Keratinocyte (primary cell): Measurements from ENCODE around the gene RIMS1. TPM values are rescaled to one million over a fixed set of nuclear protein-coding genes. Genes with fewer than 3 reads are reported as not detected.

Experiments
- DNase-seq: peaks from one replicate; pipeline ENCODE4 v3.0.0-alpha.2; 2011; ENCODE audit warnings: low read depth, missing footprints, low spot score
- FAIRE-seq: peaks from 2 replicates; lab custom pipeline; 2011; peaks lifted over from hg19 to GRCh38; lab: Jason Lieb, UNC
- H2AFZ ChIP-seq: 2 replicates; pipeline ENCODE4 v1.6.0; 2012; ENCODE audit warnings: low read length, control low read depth, inconsistent platforms; ENCODE audit not compliant: control insufficient read depth
- H3K27ac ChIP-seq: 2 replicates; pipeline ENCODE4 v1.5.1; 2011; ENCODE audit warnings: low read length; ENCODE audit not compliant: control insufficient read depth, insufficient read depth
- H3K27me3 ChIP-seq: 3 replicates; pipeline ENCODE4 v1.6.0; 2011; ENCODE audit warnings: low read length; ENCODE audit not compliant: control insufficient read depth, insufficient read depth; ENCODE audit errors: extremely low read depth
- H3K36me3 ChIP-seq, 2 experiments: 2 replicates in 1 of 2; 3 replicates in 1 of 2; pipeline ENCODE4 v1.5.1; 2011; ENCODE audit warnings: low read length in 2 of 2, mild to moderate bottlenecking in 1 of 2; ENCODE audit not compliant: control insufficient read depth in 2 of 2, insufficient read depth in 2 of 2; ENCODE audit errors: extremely low read depth in 1 of 2
- H3K4me1 ChIP-seq: 3 replicates; pipeline ENCODE4 v1.5.1; 2011; ENCODE audit warnings: low read length; ENCODE audit not compliant: control insufficient read depth, insufficient read depth; ENCODE audit errors: extremely low read depth
- H3K4me2 ChIP-seq: 3 replicates; pipeline ENCODE4 v1.6.0; 2011; ENCODE audit warnings: low read depth, low read length; ENCODE audit not compliant: control insufficient read depth, insufficient read depth; ENCODE audit errors: extremely low read depth
- H3K4me3 ChIP-seq, 3 experiments: fragments of 200-600 bp in 1 of 3; sonication (generic) in 1 of 3; 2 replicates in 2 of 3; 3 replicates in 1 of 3; pipeline ENCODE4 v1.5.1; 2011 to 2016; ENCODE audit warnings: low read length in 3 of 3, mild to moderate bottlenecking in 3 of 3, control low read depth in 2 of 3, inconsistent platforms in 1 of 3, low read depth in 1 of 3, mixed read lengths in 1 of 3, mixed run types in 1 of 3, moderate library complexity in 1 of 3; ENCODE audit not compliant: control insufficient read depth in 2 of 3, insufficient read depth in 2 of 3; ENCODE audit errors: extremely low read depth in 1 of 3
- H3K79me2 ChIP-seq: 2 replicates; pipeline ENCODE4 v1.6.0; 2012; ENCODE audit warnings: low read length; ENCODE audit not compliant: control insufficient read depth, insufficient read depth
- H3K9ac ChIP-seq: 3 replicates; pipeline ENCODE4 v1.6.0; 2011; ENCODE audit warnings: low read length; ENCODE audit not compliant: control insufficient read depth, insufficient read depth; ENCODE audit errors: extremely low read depth
- H3K9me1 ChIP-seq: 3 replicates; pipeline ENCODE4 v1.6.0; 2011; ENCODE audit warnings: low read length; ENCODE audit not compliant: control insufficient read depth, insufficient read depth; ENCODE audit errors: extremely low read depth
- H3K9me3 ChIP-seq: 2 replicates; pipeline ENCODE4 v1.5.1; 2012; ENCODE audit warnings: low read depth, low read length; ENCODE audit not compliant: control insufficient read depth
- H4K20me1 ChIP-seq: 3 replicates; pipeline ENCODE4 v1.6.0; 2011; ENCODE audit warnings: low read length; ENCODE audit not compliant: control insufficient read depth, insufficient read depth; ENCODE audit errors: extremely low read depth
- CTCF ChIP-seq, 3 experiments: IDR thresholded peaks in 1 of 3; conservative IDR thresholded peaks in 1 of 3; optimal IDR thresholded peaks in 1 of 3; 2 replicates in 2 of 3; 3 replicates in 1 of 3; pipeline versions ENCODE3 to v1.5.1; 2011; ENCODE audit warnings: low read length in 3 of 3, mild to moderate bottlenecking in 3 of 3, moderate library complexity in 2 of 3, control low read depth in 1 of 3, inconsistent platforms in 1 of 3; ENCODE audit not compliant: insufficient read depth in 2 of 3; ENCODE audit errors: extremely low read depth in 1 of 3
- EZH2 ChIP-seq: IDR thresholded peaks from one replicate; pipeline ENCODE4 v1.6.1; 2012; ENCODE audit warnings: inconsistent platforms, mild to moderate bottlenecking, low read length, moderate library complexity
- dilution Hi-C: fragments of 300-500 bp; cut with MboI; formaldehyde crosslinking; loops from one replicate; pipeline ENCODE4 v1.7.0; 2020; ENCODE audit warnings: low sequenced_read_pairs; ENCODE audit not compliant: extremely low pct_ligation_motif_present
- polyA plus RNA-seq, 5 experiments: library from polyadenylated mRNA; depleted of rRNA in 3 of 5; stranded (reverse) in 3 of 5; stranded (forward) in 1 of 5; unstranded in 1 of 5; fragments of >200 nt; gene quantifications; 1 replicate in 1 of 5; 2 replicates in 3 of 5; 3 replicates in 1 of 5; pipeline versions ENCODE4 v1.2.1 to v1.2.3, GENCODE V29; 2011 to 2012; ENCODE audit warnings: missing spikeins in 2 of 5, low read depth in 1 of 5, low replicate concordance in 1 of 5

RIMS1 gene
- polyA plus RNA-seq, 1 donor (not counting 4 experiments of a cell fraction or from before 2014, with no cell fraction given): not detected

GRCh38 chr6:72420409-72420808, 534.1 kb downstream of the RIMS1 start:
- Histone ChIP-seq H3K4me1 (peaks cover 36% of the 10 kb centered on the region), H3K36me3 (no peaks in the 10 kb centered on the region), H3K9me3 (no peaks in the 10 kb centered on the region), H2AFZ (no peak overlapping the region), H3K27ac (no peak overlapping the region), H3K9ac (no peak overlapping the region), H4K20me1 (no peaks in the 10 kb centered on the region), H3K27me3 (no peaks in the 10 kb centered on the region), H3K9me1 (no peaks in the 10 kb centered on the region), H3K79me2 (no peaks in the 10 kb centered on the region), H3K4me2 (no peak overlapping the region), H3K4me3 (no peak overlapping the region)
- DNase-seq: no peak
- TF ChIP-seq CTCF (optimal IDR thresholded peaks at IDR 0.05 in 1 of 3, IDR thresholded peaks at IDR 0.05 in 1 of 3, conservative IDR thresholded peaks at IDR 0.05 in 1 of 3; ENCODE audit: extremely low read depth in 1 of 3, insufficient read depth in 2 of 3, low read length in 3 of 3) (no peak), EZH2 (no peak)
- FAIRE-seq: no peak
- dilution Hi-C loops: no loop called here

- Histone ChIP-seq H4K20me1 (no peaks in the 10 kb centered on the region), H3K79me2 (no peaks in the 10 kb centered on the region), H3K4me1 (peaks cover 41% of the 10 kb centered on the region), H3K27ac (no peak overlapping the region), H3K9me3 (no peaks in the 10 kb centered on the region), H3K27me3 (no peaks in the 10 kb centered on the region), H3K36me3 (no peaks in the 10 kb centered on the region), H2AFZ (no peak overlapping the region), H3K4me2 (no peak overlapping the region), H3K9me1 (no peaks in the 10 kb centered on the region), H3K9ac (no peak overlapping the region), H3K4me3 (no peak overlapping the region)
- DNase-seq: no peak
- FAIRE-seq: no peak
- no peak for TF ChIP-seq CTCF (optimal IDR thresholded peaks at IDR 0.05 in 1 of 3, IDR thresholded peaks at IDR 0.05 in 1 of 3, conservative IDR thresholded peaks at IDR 0.05 in 1 of 3; ENCODE audit: extremely low read depth in 1 of 3, insufficient read depth in 2 of 3, low read length in 3 of 3)
- TF ChIP-seq EZH2: no peak
- dilution Hi-C loops: no loop called here
Measured at GRCh38 chr6:72421387-72421786, 535.0 kb downstream of the RIMS1 start.
